Left ventricle myocardium inferior (tissue), 1 donor: ENCODE data around the gene KLHL3. TPM values are rescaled to one million over a fixed set of nuclear protein-coding genes. Genes with fewer than 3 reads are reported as not detected.

Experiments
- DNase-seq: peaks from one replicate; pipeline ENCODE4 v3.0.0-alpha.2; 2020
- H3K27ac ChIP-seq: fragments of 200-600 bp; replicated peaks from 2 replicates; pipeline ENCODE4 v1.8.0; 2021
- H3K27me3 ChIP-seq: fragments of 200-600 bp; 2 replicates; pipeline ENCODE4 v1.8.0; 2021; ENCODE audit warnings: low read depth
- H3K36me3 ChIP-seq: fragments of 200-600 bp; 2 replicates; pipeline ENCODE4 v1.8.0; 2021
- H3K4me1 ChIP-seq: fragments of 200-600 bp; 2 replicates; pipeline ENCODE4 v1.8.0; 2021
- H3K4me3 ChIP-seq: fragments of 200-600 bp; 2 replicates; pipeline ENCODE4 v1.8.0; 2021; ENCODE audit warnings: mild to moderate bottlenecking, moderate library complexity
- H3K9me3 ChIP-seq: fragments of 200-600 bp; replicated peaks from 2 replicates; pipeline ENCODE4 v1.8.0; 2021
- intact Hi-C: fragments of 100-400 bp; cut with micrococcal nuclease; formaldehyde crosslinking; loops from one replicate; pipeline ENCODE4 v1.11.0; 2022
- total RNA-seq: library from RNA; stranded (reverse); fragmentation: NEBNext Ultra II Directional; extraction: Animal tissue kit (Norgen Biotek cat#: 25700); gene quantifications from one replicate; pipeline ENCODE4 v1.2.1, GENCODE V29; 2021
- TF ChIP-seq, protein P1 (sequence below): fragments of 200-600 bp; IDR thresholded peaks from 2 replicates; pipeline ENCODE4 v1.8.0; 2021; ENCODE audit warnings: antibody characterized with exemption, mild to moderate bottlenecking, borderline replicate concordance
- donor health status: DM: no; HTN: yes; CAD: no; lungs with severe emphysema.

The KLHL3 gene
- total RNA-seq, 1 donor from 2014 or later = 26.3 TPM

DNA sequence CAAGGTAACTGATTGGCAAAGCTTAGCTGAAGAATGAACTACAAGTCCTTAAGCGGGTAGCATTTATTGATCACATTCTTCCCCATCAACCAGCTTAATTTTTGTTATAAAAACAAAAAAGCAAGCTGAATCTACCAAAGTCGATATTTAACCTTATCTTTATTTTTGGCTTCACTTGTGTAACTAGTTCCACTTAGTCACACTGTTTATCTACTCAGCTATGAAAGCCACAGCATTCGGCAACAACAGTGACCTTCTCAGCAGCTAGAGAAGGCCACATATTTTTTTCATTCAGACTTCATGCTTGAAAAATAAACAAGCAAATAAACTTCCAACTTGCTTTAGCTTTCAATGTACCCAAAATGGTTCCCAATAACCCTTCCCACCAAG lies 69.4 kb downstream of the KLHL3 start:
- intact Hi-C loops = no loop called here
- H3K9me3 ChIP-seq = no peaks in the 10 kb centered on the region
- no peak for DNase-seq
- H3K4me1 ChIP-seq = peaks cover 25% of the 10 kb centered on the region
- H3K27me3 ChIP-seq = no peaks in the 10 kb centered on the region
- peak overlapping the region; percentile 75 for H3K27ac ChIP-seq
- H3K4me3 ChIP-seq = peak overlapping the region; percentile 22
- TF ChIP-seq, protein P1, sequence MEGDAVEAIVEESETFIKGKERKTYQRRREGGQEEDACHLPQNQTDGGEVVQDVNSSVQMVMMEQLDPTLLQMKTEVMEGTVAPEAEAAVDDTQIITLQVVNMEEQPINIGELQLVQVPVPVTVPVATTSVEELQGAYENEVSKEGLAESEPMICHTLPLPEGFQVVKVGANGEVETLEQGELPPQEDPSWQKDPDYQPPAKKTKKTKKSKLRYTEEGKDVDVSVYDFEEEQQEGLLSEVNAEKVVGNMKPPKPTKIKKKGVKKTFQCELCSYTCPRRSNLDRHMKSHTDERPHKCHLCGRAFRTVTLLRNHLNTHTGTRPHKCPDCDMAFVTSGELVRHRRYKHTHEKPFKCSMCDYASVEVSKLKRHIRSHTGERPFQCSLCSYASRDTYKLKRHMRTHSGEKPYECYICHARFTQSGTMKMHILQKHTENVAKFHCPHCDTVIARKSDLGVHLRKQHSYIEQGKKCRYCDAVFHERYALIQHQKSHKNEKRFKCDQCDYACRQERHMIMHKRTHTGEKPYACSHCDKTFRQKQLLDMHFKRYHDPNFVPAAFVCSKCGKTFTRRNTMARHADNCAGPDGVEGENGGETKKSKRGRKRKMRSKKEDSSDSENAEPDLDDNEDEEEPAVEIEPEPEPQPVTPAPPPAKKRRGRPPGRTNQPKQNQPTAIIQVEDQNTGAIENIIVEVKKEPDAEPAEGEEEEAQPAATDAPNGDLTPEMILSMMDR = no peak
- no peaks in the 10 kb centered on the region for H3K36me3 ChIP-seq

DNA sequence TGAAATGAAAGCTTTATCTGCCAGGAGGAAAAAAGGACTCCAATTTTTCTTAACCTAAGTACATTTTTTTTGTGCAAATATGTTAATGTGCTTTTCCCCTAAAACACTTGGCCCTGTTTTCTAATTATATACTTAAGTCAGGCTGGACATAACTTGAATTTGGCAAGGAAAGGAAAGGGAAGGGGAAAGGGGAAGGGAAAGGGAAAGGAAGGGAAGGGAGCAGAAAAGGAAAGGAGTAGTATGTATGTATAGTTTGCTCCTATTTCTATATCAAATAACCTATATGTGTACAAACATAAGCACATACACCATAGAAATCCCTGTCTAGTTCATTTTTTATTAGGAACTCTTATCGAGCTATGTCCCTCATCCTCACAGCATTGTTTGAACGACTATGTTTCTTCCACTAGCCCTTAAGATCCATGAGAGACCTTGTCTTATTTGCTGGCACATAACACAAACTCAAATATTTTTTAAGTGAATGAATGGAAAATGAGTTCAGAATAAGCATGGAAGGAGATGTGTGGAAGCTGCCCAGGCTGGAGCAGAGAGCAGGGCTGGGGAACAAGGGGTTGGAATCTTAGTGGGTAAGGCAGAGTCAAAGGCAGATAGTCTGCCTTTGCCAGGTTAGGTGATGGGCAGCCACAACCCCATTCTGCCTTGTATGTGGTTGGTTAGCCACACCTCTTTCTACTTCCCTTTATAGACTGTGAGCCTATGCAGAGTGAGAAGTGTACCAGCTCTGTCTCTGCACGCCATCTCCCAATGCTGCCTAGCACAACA lies 70.0 kb downstream of the KLHL3 start:
- peaks cover 4% of the 10 kb centered on the region for H3K36me3 ChIP-seq
- H3K9me3 ChIP-seq = no peaks in the 10 kb centered on the region
- DNase-seq = no peak
- H3K4me3 ChIP-seq = peak overlapping the region; percentile 22
- TF ChIP-seq, protein P1 = no peak
- H3K4me1 ChIP-seq = peaks cover 26% of the 10 kb centered on the region
- no peaks in the 10 kb centered on the region for H3K27me3 ChIP-seq
- intact Hi-C loops = no loop called here
- peak overlapping the region; percentile 75 for H3K27ac ChIP-seq

DNA sequence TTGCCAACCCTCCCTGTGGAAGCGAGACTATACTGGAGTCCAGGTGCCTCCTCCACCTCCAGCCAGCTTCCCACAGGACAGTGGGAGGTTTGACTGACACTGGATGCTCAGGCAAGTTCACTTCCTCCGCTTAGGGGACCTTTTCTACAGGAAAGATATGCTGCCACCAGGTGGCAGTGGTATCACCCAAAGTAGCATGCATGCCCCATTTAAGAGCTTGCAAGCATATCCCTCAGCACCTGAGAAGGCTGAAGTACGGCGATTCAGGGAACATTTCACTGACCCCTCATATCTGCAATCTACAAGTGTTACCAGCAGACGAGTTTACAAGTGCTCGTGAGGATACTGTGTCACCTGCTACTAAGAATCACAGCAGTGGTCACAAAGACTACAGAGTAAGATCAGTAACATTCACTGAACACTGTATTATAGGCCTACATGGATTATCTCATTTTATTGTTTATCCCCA lies 75.5 kb downstream of the KLHL3 start:
- intact Hi-C loops = loop anchor here (5.0 kb wide), 1 partner anchor 82 kb away; no protein-coding TSS in a partner anchor
- H3K4me1 ChIP-seq = peaks cover 14% of the 10 kb centered on the region
- H3K36me3 ChIP-seq = peaks cover 17% of the 10 kb centered on the region
- no peaks in the 10 kb centered on the region for H3K27me3 ChIP-seq
- peak; percentile 39 for DNase-seq
- no peak overlapping the region for H3K4me3 ChIP-seq
- H3K27ac ChIP-seq = no peak overlapping the region
- TF ChIP-seq, protein P1 = peak; percentile 84
- no peaks in the 10 kb centered on the region for H3K9me3 ChIP-seq

DNA sequence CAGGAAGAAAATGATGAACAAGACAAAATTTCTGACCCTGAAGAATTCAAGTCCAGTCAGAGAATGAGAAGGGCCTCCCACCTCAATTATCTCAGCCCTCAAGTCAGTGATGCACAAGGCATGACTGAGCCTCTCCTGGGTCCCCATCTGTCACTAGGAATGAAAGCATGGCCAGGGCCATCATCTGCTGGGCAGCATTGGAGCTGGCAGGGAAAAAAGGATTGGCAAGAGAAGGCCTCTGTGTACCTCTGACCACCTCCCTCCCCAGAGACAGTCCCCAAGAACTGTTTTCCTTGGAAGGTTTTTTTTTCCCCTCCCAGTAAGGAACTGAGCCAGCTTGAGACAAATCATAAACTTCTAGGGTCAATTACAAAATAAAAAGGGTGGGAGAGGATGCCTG lies 76.7 kb downstream of the KLHL3 start:
- Histone ChIP-seq H3K9me3 (no peaks in the 10 kb centered on the region), H3K27ac (no peak overlapping the region), H3K4me3 (no peak overlapping the region), H3K4me1 (peaks cover 12% of the 10 kb centered on the region), H3K36me3 (peaks cover 17% of the 10 kb centered on the region), H3K27me3 (no peaks in the 10 kb centered on the region)
- intact Hi-C loops = no loop called here
- TF ChIP-seq, protein P1 = no peak
- DNase-seq = no peak

DNA sequence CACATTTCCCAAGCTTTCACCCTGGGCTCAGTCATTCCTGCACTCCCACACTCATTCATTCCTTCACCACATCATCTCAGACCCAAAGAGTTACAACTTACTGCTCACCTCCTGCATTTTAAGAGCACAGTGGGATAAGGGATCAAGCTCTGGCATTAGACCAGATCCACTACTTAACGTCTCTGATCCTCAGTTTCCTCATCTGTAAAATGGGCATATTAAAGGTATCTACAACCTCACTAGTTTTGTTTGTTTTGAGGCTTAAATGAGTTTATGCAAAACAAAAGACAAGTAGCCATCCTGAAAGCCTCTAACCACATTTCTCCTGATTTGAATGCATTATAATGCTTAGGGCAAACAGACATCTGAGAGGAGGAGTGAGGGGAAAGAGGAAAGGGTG lies 77.6 kb downstream of the KLHL3 start:
- intact Hi-C loops = no loop called here
- DNase-seq = no peak

More for the DNA sequence above, 77.6 kb downstream of the KLHL3 start:
- H3K9me3 ChIP-seq = no peaks in the 10 kb centered on the region
- H3K4me1 ChIP-seq = peaks cover 12% of the 10 kb centered on the region
- TF ChIP-seq, protein P1 = no peak
- H3K36me3 ChIP-seq = peaks cover 17% of the 10 kb centered on the region
- H3K27ac ChIP-seq = no peak overlapping the region
- no peak overlapping the region for H3K4me3 ChIP-seq
- H3K27me3 ChIP-seq = no peaks in the 10 kb centered on the region
